Measurements from ENCODE around the gene SLC38A1.

Gene SLC38A1

GRCh38 chr12:46268583-46269428 lies at the start of gene SLC38A1:
Gene SLC38A1, minus strand, starts transcription at chr12:46269043. Its CDS starts 29,243 bp downstream, at chr12:46239800.
- DNase-seq (ENCODE audit: low spot score) = peak; percentile 88
- no peak for TF ChIP-seq CTCF (IDR thresholded peaks at IDR 0.05)
- Histone ChIP-seq H3K4me3 (peak within 1 kb of the TSS; percentile 78), H3K27ac (peak within 1 kb of the TSS; percentile 56 to 78)

- Histone ChIP-seq H3K27ac (no peak overlapping the region), H3K4me3 (no peak overlapping the region)
- TF ChIP-seq CTCF (IDR thresholded peaks at IDR 0.05) = no peak
Observed at GRCh38 chr12:46318037-46318436, 49.2 kb upstream of the SLC38A1 start.

GRCh38 chr12:46304070-46304469 lies 35.2 kb upstream of the SLC38A1 start:
- no peak overlapping the region for H3K4me3 ChIP-seq
- TF ChIP-seq CTCF (IDR thresholded peaks at IDR 0.05) = no peak
- DNase-seq (ENCODE audit: low spot score) = no peak
- no peak overlapping the region for H3K27ac ChIP-seq

More at GRCh38 chr12:46318037-46318436, 49.2 kb upstream of the SLC38A1 start:
- no peak for DNase-seq (ENCODE audit: low spot score)

- peak; percentile 14 for TF ChIP-seq CTCF (IDR thresholded peaks at IDR 0.05)
- Histone ChIP-seq H3K4me3 (no peak overlapping the region), H3K27ac (no peak overlapping the region)
- no peak for DNase-seq (ENCODE audit: low spot score)
Observed at GRCh38 chr12:46303039-46303666, 34.3 kb upstream of the SLC38A1 start.

- no peak for TF ChIP-seq CTCF (IDR thresholded peaks at IDR 0.05)
- DNase-seq (ENCODE audit: low spot score) = no peak
- H3K27ac ChIP-seq = no peak overlapping the region
- no peak overlapping the region for H3K4me3 ChIP-seq
Observed at GRCh38 chr12:46300910-46301309, 32.1 kb upstream of the SLC38A1 start.

- H3K27ac ChIP-seq = no peak overlapping the region
- no peak for DNase-seq (ENCODE audit: low spot score)
- TF ChIP-seq CTCF (IDR thresholded peaks at IDR 0.05) = no peak
Observed at GRCh38 chr12:46299851-46300250, 31.0 kb upstream of the SLC38A1 start.

More at GRCh38 chr12:46299851-46300250, 31.0 kb upstream of the SLC38A1 start:
- H3K4me3 ChIP-seq = no peak overlapping the region

All from coronary artery (tissue), 2 donors.